HuH-7.5 (cell line): Measurements from ENCODE around the gene OR5K1.

Experiments used
- DNase-seq: peaks from one replicate; pipeline ENCODE4 v3.0.0; 2011; ENCODE audit warnings: low spot score

OR5K1 gene

DNA sequence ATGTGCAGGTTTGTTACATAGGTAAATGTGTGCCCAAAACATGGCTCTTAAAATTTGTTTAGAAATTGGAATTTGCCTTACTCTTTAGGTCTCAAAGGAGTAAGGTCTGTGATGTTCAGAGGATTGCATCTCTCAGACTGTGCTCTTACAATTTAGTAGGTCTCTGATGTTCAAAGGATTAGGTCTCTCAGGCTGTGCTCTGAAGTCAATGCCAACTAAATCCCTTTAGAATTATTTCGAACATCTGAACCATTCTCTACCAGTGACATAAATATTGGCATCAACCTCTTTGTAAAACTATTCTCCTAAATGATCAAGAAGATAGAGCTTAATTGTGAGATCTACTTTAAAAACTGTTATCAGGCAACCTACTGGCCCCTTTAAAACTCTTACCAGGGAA, at the start of gene OR5K1:
TSS of gene OR5K1 (plus strand) at position 301 of the 400 bp plus-strand sequence. CDS start 6,376 bp downstream, outside the sequence.
- no peak for DNase-seq

DNA sequence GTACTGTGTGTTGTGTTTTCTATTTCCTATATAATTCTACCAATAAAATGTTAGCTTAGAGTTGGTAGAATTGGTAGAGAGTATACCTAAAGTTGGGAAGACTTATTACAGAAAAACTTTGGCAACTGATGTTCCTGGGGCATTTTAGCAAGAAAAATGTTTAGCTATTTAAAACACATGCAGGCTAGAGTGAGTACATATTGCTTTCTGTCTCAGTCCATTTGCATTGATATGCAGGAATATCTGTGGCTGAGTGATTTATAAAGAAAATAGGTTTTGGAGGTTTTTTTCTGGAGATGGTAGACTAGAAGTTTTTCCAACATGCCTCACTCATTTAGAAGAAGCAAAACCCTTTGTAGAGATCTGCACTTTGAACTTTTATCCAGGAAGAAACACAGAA, 30.4 kb upstream of the OR5K1 start:
- no peak for DNase-seq

DNA sequence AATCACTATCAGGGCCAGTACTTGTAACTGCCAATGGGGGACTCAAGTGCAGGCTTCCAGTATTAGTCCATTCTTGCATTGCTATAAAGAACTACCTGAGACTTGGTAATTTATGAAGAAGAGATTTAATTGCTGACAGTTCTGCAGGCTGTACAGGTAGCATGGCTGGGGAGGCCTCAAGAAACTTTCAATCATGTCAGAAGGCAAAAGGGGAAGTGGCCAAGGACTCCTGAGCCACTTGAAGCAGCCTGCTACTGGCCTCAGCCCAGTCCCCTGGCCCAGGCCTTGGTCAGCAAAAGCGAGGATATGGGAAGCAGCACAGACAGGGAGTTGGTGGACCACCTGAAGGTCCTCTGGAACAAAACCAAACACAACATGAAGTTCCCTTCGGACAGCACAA, 29.2 kb upstream of the OR5K1 start:
- DNase-seq: no peak

DNA sequence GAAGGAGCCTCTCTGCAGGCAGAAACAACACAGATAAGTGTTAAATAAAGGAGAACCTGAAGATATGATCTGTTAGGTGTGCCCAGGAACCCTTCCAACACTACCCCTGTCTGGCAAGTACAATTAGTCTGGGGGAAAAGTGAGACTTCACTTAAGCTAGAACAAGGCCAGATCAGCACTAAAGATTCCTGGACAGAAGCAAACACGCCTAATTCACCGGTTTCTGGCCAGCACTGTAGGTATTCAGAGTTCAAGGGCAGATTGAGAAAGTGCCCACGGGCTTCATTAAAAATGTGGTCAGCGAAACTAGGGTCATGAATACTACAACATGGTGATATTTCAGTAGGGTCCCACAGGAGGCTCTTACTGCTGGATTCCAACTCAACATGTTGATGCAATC, 28.6 kb upstream of the OR5K1 start:
- no peak for DNase-seq

DNA sequence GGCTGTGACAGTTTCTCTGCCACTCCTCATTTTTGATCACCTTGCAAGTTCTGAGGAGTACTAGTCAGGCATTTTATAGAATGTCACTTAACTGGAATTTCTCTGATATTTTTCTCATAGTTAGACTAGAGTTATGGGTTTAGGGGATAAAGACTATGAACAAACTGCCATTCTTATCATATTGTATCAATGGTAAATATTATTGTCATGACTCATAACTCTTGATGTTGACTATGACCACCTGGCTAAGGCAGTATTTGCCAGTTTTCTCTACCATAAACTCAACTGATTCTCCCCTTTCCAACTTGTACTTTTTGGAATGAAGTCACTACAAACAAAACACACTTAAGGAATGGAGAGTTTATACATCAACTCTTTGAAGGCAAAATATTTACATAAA, 22.7 kb upstream of the OR5K1 start:
- DNase-seq: no peak

DNA sequence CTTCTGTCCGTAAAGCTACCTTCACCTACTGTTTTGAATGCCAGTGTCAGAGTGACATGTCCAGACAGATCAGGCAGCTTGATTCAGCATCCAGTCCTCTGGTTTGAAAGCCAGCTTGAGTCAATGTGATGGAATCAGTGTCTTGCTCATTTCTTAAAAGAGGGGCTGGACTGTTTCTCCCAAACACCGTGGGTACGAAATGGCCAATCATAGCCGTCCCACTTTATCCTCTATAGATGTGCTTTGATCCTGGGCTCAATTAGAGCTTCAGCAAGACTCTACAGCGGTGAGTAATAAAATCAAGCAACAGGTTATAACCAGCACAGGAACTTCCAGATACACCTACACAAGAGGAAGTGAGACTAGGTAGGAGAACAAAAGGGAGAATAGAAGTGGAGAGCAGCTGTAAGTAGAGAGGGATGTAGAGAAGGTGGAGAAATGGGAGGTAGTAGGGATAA, 17.0 kb upstream of the OR5K1 start:
- DNase-seq: no peak

DNA sequence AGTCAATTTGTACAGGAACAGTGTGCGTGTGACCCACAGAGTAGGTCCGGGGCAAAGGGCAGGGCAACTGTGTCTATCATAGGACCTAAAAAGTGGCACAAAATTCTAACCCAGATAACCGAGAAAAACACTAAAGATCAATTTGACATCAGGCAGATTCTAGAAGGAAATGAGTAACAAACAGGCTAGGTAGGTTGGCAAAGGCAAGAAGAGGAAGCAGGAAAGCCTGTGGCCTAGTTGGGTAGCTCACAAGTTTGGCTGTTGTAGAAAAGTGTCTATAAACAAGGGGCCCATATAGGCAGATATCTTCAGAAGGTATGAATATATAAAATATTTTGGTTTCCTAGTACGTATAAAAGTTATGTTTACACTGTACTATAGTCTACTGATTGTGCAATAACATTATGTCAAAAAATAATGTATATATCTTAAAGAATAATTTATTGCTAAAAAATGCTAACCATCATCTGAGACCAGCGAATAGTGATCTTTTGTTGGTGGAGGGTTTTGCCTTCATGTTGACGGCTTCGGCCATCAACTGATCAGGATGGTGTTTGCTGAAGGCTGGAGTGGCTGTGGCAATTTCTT, 13.3 kb upstream of the OR5K1 start:
- no peak for DNase-seq

DNA sequence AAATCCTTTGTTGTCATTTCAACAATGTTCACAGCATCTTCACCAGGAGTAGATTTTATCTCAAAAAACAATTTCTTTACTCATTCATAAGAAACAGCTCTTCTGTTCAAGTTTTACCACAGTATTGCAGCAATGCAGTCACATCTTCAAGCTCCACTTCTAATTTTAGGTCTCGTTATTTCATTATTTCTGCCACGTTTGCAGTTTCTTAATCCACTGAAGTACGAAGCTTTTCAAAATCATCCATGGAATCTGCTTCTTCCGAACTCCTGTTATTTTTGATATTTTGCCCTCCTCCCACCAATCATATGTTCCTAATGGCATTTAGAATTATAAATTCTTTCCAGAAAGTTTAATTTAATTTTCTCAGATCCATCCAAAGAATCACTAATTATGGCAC, 12.6 kb upstream of the OR5K1 start:
- no peak for DNase-seq

DNA sequence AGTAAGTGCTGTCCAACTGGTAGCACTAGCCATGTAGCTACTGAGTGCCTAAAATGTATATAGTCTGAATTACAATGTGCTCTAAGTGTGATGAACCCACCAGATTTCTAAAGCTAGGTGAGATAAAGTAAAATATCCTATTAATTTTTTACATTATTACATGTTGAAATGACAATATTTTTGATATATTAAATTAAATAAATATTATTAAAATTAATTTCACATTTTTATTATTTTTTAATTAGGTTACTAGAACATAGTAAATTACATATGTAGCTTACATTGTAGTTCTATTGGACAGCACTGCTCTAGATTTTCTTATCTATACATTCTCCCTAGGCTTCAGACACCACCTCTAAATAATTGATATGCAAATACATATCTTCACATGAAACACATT, 9.2 kb upstream of the OR5K1 start:
- no peak for DNase-seq

DNA sequence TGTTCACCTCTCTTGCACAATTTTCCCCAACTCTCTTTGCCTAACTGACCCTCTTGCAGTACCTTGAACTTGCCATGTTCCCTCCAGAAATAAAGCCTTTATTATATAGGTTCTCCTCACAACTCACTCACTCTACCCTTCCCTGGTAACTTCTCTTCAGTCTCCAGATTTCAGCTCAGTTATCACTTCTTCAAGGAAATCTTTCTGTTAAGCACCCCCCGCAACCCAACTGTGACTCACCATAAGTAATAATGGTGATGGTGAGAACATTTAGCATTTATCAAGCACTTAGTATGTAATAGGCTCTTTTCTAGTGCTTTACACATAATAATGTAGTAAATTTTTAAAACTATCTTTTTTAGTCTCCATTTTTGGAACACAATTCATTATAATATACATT, 8.1 kb upstream of the OR5K1 start:
- no peak for DNase-seq

DNA sequence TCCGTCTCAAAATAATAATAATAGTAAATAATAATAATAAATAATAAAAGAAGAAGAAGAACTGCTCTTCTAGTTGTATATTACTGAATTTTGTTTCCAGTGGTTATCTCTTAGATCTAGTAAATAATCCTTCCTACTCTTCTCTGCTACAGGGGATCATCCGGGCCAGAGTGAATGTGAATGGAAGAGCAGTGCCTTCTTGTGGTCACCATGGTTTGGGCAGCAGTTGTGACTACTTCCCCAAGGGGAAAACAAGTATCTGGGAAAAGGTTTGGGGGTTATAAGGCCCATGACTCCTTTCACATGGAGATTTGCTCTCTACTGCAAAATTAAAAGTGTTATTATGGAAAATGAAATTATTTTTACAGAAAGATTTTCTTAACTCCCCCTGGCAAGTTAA, 5.5 kb upstream of the OR5K1 start:
- DNase-seq: no peak

DNA sequence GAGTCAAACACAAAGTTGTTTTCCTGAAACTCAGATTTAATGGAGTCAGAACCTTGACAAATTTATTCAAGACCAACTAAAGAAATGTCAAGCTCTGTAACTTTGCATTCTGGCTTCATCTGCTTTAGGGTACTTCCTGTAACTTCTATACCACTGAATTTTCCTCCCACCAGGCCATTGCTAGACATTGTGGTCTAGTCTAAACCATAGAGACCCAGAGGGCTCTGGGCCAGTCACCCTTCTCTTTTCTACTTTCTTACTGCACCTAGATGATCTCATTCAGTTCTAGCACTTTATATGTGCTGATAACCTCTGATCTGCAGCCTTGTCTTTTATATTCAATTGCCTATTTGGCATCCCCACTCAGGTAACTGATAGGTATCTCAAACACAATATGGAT, 2.8 kb upstream of the OR5K1 start:
- no peak for DNase-seq

DNA sequence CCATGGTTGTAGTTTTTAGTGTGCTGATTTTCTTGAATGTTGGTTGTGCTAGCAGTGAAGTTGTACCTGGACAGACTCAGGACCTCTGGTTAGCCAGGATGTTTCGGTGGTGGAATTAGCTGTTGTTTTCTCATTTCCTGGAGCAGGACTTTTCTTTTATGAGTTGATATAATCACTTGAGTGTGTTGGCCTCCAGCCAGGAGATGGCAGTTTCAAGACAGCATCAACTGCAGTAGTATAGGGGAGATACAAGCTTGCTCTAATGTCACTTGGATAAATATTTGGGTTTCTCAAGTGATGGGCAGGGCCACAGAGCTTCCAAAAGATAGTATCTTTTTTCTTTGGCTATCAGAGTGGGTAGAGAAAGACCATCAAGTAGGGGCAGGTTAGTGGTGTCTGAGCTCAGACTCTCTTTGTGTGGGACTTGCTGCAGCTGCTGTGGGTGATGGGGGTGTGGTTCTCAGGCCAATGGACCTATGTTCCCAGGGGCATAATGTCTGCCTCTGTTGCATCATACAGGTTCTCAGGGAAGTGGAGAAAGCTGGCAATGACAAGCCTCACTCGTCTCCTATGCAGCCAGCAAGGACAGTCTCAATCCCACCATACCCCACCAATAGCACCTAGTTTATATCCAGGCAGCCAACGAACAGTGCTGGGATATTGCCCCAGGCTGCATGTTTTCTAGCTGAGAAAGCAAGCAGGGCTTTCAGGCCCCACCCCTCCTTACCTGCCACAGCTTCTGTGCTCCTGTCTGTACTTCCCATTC, 19.9 kb downstream of the OR5K1 start:
- no peak for DNase-seq

DNA sequence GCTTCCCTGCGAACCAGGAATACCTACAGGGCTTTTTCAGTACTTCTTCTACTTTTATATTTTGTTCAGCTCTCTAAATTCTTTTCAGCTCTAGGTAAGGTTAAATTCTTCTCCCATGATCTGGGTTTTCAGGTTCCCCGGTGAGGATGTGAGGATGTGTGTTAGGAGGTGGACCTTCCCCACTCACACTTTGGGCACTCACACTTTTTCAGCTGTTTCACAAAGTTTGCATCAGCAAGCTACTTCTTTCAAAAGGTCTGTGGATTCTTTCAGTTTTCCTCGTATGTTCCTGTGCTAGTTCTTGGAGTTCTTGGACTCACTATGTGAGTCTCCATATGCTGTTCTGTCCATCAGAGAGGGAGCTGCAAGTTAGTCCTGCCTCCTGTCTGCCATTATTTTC, 20.6 kb downstream of the OR5K1 start:
- DNase-seq: no peak

DNA sequence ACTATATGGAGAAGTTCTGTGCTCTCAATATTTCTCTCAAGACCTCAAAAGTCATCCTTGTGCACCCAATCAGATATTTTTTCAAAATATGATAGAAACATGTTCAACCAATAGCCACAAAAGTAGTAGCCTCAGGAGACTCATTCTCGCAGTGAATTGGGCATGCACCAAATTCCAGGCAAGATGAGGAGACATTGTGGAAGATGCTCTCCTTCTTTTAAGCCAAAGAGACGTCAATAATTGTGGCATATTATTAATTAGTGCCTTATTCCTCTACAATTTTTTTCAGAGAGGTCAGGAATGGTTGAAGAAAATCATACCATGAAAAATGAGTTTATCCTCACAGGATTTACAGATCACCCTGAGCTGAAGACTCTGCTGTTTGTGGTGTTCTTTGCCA, 34.4 kb downstream of the OR5K1 start, which contains the start of gene OR5K2:
TSS of gene OR5K2 (plus strand) at position 301 of the 400 bp plus-strand sequence. CDS start at position 301, 0 bp downstream.
- DNase-seq: no peak

DNA sequence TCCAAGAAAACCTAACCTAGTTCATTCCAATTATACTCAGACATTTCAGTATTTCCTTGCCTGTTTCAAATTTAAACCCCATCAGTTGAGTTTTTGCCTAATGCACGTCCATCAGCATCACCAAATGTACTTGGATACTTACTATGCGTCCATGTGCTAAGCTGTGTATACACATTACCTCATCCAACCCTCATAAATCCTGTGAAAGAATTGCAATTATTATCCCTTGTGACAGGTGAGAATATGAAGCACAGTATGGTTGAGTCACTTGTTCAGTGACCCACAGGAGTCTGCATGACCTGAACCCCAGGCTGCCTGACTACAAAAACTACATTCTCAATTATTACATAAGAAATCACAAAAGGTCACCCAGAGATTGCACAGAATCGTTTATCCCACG, 37.0 kb downstream of the OR5K1 start:
- no peak for DNase-seq

DNA sequence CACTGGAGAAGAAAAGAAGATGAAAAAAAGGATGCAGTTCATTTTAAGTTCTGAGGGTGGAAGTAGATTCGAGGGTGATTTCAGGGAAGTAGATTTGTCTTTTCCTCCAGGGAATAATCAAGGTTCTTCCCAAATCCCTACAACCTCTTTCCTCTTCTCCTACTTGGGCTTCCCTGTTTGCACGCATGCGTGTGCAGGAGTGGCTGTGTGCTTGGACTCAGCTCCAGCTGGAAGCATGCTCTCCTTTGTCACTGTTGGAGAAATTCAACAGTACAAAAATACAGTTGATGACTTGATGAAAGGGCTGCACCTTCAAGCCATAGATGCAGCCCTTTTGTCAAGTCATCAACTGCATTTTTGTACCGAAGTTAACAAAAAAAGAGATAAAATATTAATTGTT, 38.3 kb downstream of the OR5K1 start:
- no peak for DNase-seq

DNA sequence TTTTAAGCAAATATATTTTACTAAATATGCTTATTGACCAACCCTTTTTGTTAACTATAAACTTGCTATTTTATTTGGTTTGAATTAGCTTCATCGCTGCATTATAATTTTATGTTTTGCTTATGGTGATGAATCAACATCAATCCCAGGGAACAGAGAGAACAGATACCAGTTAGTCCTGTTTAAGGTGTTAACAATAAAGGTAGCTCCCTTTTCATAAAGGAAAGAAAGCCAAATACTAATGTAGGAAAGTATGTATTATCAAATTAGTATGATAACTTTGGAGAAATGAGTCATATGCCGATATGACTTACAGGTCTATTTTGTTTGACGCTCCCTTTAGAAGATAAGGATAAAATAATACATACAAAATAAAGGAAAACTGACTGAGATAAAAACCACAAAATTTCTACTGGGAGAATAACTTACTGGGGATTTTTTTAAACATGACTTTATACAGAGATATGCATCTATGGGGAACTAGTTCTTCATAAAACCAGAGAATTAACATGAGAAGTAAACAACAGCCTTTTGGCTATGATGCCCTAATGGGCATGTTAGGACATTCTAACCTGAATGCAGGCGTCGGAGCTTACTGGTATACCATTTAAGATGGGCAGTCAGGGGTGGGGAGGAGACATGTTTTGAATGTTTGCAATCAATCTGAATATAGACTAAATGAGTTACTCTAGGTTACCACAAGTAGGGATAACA, 39.0 kb downstream of the OR5K1 start:
- DNase-seq: no peak

DNA sequence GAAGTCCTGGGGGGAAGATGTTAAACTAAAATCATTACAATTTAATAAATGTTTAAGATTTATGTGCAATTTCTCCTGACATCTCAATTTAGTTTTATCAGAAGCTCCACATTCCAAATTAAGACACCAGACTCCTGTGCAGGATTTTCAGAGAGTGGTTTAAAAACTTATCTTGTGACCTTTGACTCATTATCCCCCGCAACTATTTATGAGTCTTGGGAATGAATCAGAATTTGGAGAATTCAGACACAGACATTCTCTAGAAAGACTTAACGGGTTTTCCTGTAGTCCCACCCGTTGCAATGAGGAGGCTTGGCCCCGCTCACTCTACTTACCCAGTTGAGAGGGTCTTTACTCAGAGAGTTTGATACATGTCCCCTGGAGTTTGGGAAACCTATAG, 41.5 kb downstream of the OR5K1 start:
- DNase-seq: no peak

DNA sequence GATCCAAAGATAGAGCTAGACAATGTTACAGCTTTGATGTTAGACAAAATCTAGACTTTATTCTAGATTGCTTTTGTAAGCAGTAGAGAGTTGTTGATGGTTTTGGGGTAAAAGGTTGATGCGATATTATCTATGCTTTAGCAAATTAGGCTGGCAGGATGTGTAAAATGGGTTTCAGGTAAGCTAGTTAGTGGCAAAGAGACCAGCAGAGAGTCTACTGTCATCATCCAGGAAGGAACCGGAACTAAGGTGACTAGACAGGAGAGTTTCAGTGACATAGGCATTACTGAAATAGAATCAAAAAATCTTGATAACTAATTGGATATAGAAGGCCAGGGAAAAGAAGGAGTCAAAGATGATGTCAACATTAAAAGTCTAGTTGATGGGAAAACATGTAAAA, 45.6 kb downstream of the OR5K1 start:
- no peak for DNase-seq

DNA sequence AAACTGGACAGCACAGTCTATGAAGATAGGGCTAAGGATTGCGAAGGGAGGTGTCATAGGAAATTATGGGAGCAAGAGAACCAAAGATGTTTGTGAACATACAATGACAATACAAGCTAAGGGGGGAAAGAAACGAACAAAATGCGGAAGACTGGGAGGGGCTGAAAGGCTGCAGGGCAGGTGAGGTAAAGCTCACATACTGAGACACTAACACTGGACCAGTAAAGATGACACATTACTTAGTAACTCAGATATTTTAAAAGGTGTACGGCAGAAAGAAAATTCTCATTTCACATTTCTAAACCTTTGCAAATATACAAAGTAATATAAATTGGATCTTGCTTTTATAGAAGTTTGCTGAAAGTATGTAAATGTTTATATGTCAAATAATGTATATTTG, 49.6 kb downstream of the OR5K1 start:
- DNase-seq: no peak

DNA sequence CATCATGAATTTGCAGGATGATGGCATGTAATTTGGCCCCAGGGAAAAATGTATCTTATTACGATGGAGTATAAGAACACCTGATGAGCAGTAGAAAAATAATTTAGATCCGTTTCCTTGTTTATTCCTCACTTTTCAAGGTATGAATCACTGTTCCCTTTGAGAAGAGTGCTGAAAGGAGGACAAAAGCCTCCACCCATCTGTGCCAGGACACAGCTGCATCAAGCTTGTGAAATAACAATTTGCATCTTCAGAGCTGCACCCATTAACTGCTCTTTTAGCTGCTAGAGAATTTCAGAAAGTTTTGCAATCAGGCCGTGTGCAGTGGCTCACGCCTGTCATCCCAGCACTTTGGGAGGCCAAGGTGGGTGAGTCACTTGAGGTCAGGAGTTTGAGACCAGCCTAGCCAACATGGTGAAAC, 50.1 kb downstream of the OR5K1 start:
- DNase-seq: no peak

DNA sequence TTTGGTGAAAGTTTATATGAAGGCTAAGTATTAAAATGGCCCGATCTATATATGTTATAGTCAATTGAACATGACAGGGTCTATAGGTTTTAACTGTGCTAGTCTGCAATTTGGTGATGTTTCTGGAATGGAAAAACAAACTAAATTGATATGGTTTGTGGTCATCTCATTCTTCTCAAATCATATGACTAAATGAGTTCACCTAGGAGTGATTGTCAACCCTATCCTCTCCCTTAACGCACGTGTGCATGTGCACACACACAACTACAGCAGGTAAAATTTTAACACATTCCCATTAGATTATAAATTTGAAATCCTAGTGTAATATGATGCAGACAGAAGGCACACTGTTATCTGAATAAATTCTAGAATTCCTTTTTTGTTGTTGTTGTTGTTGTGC, 50.7 kb downstream of the OR5K1 start:
- DNase-seq: no peak
